ENCODE data around the gene OXSR1. TPM values are rescaled to one million over a fixed set of nuclear protein-coding genes. Genes with fewer than 3 reads are reported as not detected.

The OXSR1 gene
- total and polyA plus RNA-seq, 2 experiments from 2014 or later: 16.0 to 41.1 TPM

DNA sequence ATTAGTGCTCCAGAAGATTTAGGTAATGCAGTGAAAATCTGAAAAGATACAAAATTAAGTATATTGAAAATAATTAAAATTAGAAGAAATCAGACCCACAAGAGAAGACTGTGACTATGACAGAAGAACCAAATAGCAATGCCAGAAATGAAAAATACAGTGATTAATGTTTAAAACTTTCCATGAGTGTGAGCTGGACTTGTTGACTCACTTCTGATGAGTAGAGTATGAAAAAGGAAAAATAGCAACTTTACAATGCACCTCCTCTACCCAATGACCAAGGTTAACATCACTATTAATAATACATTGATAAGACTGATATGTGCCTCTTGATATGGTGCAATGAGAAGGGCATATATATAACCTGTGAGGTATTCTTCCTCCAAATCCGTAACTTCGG, 60.9 kb downstream of the OXSR1 start (continued):
- no peak for TF ChIP-seq ETS1 (IDR thresholded peaks at IDR 0.05)
- TF ChIP-seq, protein P1, sequence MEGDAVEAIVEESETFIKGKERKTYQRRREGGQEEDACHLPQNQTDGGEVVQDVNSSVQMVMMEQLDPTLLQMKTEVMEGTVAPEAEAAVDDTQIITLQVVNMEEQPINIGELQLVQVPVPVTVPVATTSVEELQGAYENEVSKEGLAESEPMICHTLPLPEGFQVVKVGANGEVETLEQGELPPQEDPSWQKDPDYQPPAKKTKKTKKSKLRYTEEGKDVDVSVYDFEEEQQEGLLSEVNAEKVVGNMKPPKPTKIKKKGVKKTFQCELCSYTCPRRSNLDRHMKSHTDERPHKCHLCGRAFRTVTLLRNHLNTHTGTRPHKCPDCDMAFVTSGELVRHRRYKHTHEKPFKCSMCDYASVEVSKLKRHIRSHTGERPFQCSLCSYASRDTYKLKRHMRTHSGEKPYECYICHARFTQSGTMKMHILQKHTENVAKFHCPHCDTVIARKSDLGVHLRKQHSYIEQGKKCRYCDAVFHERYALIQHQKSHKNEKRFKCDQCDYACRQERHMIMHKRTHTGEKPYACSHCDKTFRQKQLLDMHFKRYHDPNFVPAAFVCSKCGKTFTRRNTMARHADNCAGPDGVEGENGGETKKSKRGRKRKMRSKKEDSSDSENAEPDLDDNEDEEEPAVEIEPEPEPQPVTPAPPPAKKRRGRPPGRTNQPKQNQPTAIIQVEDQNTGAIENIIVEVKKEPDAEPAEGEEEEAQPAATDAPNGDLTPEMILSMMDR (conservative IDR thresholded peaks at IDR 0.05; ENCODE audit: low read depth in 2 of 2): no peak

DNA sequence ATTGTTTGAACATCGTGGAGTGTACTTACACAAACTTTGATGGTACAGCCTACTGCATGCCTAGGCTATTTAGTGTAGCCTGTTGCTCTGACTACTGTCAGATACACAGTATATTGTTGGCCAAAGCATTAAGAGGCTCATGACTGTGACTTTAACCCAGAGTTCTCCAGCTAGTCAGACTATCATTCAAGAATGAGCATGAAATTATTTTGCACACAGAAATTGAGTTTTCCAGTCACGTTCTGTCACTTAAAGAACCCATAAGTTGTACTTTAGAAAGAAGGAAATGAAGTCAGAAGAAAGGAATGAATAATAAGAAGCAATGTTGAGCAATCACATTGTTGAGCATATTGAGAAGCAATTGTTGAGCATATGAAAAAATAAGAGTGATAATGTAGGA, 62.7 kb downstream of the OXSR1 start:
- H3K36me3 Mint-ChIP-seq (ENCODE audit: low read depth): peaks cover 15% of the 10 kb centered on the region; the same call in 2 of the 3 replicates
- Histone ChIP-seq H3K4me2 (no peak overlapping the region), H3F3A (replicated peaks; ENCODE audit: low read depth) (no peaks in the 10 kb centered on the region), H3K79me2 (replicated peaks; ENCODE audit: insufficient read depth) (no peaks in the 10 kb centered on the region), H3K27me3 (ENCODE audit: insufficient read depth) (no peaks in the 10 kb centered on the region), H4K20me1 (replicated peaks; ENCODE audit: insufficient read depth) (0 out of 2 replicates have a peak, but pooled peaks cover 5% of the 10 kb centered on the region), H3K4me1 (ENCODE audit: insufficient read depth) (no peaks in the 10 kb centered on the region), H2AFZ (no peak overlapping the region), H3K36me3 (ENCODE audit: insufficient read depth) (no peaks in the 10 kb centered on the region; the same call in 1 of the 2 replicates), H3K4me3 (no peak overlapping the region), H3K27ac (ENCODE audit: low read depth) (no peak overlapping the region), H3K9me2 (ENCODE audit: insufficient read depth) (no peaks in the 10 kb centered on the region)
- no peaks in the 10 kb centered on the region for H3K27me3 Mint-ChIP-seq (ENCODE audit: insufficient read depth, low read depth, poor library complexity)
- ATAC-seq: no peak
- no peak overlapping the region for H3K27ac Mint-ChIP-seq
- H3K4me1 Mint-ChIP-seq: no peaks in the 10 kb centered on the region
- TF ChIP-seq JUNB (IDR thresholded peaks at IDR 0.05; ENCODE audit: unreplicated experiment) (no peak), ZNF331 (CRISPR knock-in tag; IDR thresholded peaks at IDR 0.05; ENCODE audit: low read depth) (no peak)
- DNase-seq (ENCODE audit: low spot score): no peak
- H3K9me3 Mint-ChIP-seq: no peaks in the 10 kb centered on the region
- no peak overlapping the region for H3K4me3 Mint-ChIP-seq

DNA sequence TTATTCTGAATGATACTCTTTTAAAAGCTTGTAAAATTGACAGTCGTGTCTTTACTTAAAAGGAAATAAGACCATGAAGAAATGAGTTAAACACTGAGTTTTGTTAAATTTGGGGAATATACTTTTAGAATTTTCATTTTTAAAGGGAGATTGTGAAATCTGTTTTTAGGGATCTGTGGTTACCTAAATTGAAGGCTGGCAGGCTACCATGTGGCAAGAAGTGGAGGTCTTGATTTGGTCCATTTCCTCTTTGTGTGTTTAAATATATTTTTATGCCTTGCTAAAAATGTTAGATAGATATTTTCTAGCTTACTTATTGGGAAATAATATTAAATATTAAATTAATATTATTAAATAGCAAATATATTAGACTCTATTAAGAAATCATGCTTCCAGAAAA, 63.7 kb downstream of the OXSR1 start:
- H3K9me3 Mint-ChIP-seq: no peaks in the 10 kb centered on the region
- Histone ChIP-seq H3K4me2 (no peak overlapping the region), H3K27me3 (ENCODE audit: insufficient read depth) (no peaks in the 10 kb centered on the region), H3K4me1 (ENCODE audit: insufficient read depth) (no peaks in the 10 kb centered on the region), H3K79me2 (replicated peaks; ENCODE audit: insufficient read depth) (no peaks in the 10 kb centered on the region), H3F3A (replicated peaks; ENCODE audit: low read depth) (no peaks in the 10 kb centered on the region), H3K4me3 (no peak overlapping the region), H3K9me2 (ENCODE audit: insufficient read depth) (no peaks in the 10 kb centered on the region), H3K36me3 (ENCODE audit: insufficient read depth) (no peaks in the 10 kb centered on the region; the same call in 1 of the 2 replicates), H2AFZ (no peak overlapping the region), H4K20me1 (replicated peaks; ENCODE audit: insufficient read depth) (0 out of 2 replicates have a peak, but pooled peaks cover 5% of the 10 kb centered on the region), H3K27ac (ENCODE audit: low read depth) (no peak overlapping the region)
- H3K27me3 Mint-ChIP-seq (ENCODE audit: insufficient read depth, low read depth, poor library complexity): no peaks in the 10 kb centered on the region
- TF ChIP-seq REST (IDR thresholded peaks at IDR 0.05; ENCODE audit: unreplicated experiment): no peak
- TF ChIP-seq ZNF114 (CRISPR knock-in tag; IDR thresholded peaks at IDR 0.05): no peak
- TF ChIP-seq ETS1 (IDR thresholded peaks at IDR 0.05): no peak
- TF ChIP-seq NANOG (IDR thresholded peaks at IDR 0.05; ENCODE audit: borderline replicate concordance): no peak
- no peak for TF ChIP-seq ZNF331 (CRISPR knock-in tag; IDR thresholded peaks at IDR 0.05; ENCODE audit: low read depth)
- TF ChIP-seq STAT1 (IDR thresholded peaks at IDR 0.05; ENCODE audit: unreplicated experiment): no peak
- no peak for TF ChIP-seq EZH2 (IDR thresholded peaks at IDR 0.05; ENCODE audit: low read depth, unreplicated experiment)
- no peak for TF ChIP-seq CREB1 (CRISPR knock-in tag; IDR thresholded peaks at IDR 0.05; ENCODE audit: low read depth)
- no peak for DNase-seq (ENCODE audit: low spot score)
- H3K36me3 Mint-ChIP-seq (ENCODE audit: low read depth): peaks cover 13% of the 10 kb centered on the region; the same call in 2 of the 3 replicates
- no peak for ATAC-seq
- H3K4me3 Mint-ChIP-seq: no peak overlapping the region
- no peaks in the 10 kb centered on the region for H3K4me1 Mint-ChIP-seq
- no peak overlapping the region for H3K27ac Mint-ChIP-seq
